NCI-H146 (cell line): Measurements from ENCODE around the gene PRKAR1B.

Experiments
- DNase-seq: peaks from one replicate; lab custom pipeline; 2025; lab: John Stamatoyannopoulos, UW

Gene PRKAR1B

GRCh38 chr7:721619-722248 is 5.3 kb downstream of the PRKAR1B start:
- DNase-seq = no peak

- no peak for DNase-seq
These were observed 10.4 kb downstream of the PRKAR1B start for GRCh38 chr7:716636-717035.

- peak; percentile 12 for DNase-seq
These were observed 10.9 kb downstream of the PRKAR1B start for GRCh38 chr7:716222-716621.

GRCh38 chr7:714251-714671 is 12.8 kb downstream of the PRKAR1B start:
- DNase-seq = no peak

GRCh38 chr7:713488-714230 is 13.4 kb downstream of the PRKAR1B start:
- peak; percentile 34 for DNase-seq

GRCh38 chr7:713139-713457 is 14.0 kb downstream of the PRKAR1B start:
- DNase-seq = no peak

GRCh38 chr7:712381-713138 is 14.5 kb downstream of the PRKAR1B start:
- peak; percentile 28 for DNase-seq

- DNase-seq = peak; percentile 21
These were observed 15.1 kb downstream of the PRKAR1B start for GRCh38 chr7:711922-712380.

- DNase-seq = no peak
These were observed 15.8 kb downstream of the PRKAR1B start for GRCh38 chr7:711093-711921.

- no peak for DNase-seq
These were observed 16.9 kb downstream of the PRKAR1B start for GRCh38 chr7:710161-710560.

GRCh38 chr7:707296-708000 is 19.6 kb downstream of the PRKAR1B start:
- DNase-seq = no peak

GRCh38 chr7:706721-707120 is 20.4 kb downstream of the PRKAR1B start:
- no peak for DNase-seq

GRCh38 chr7:703049-703448 is 24.0 kb downstream of the PRKAR1B start:
- DNase-seq = no peak

GRCh38 chr7:701086-701671 is 25.9 kb downstream of the PRKAR1B start:
- no peak for DNase-seq

GRCh38 chr7:699476-700170 is 27.5 kb downstream of the PRKAR1B start:
- no peak for DNase-seq

- DNase-seq = no peak
These were observed 28.3 kb downstream of the PRKAR1B start for GRCh38 chr7:698515-699475.

- DNase-seq = no peak
These were observed 30.1 kb downstream of the PRKAR1B start for GRCh38 chr7:696812-697551.

GRCh38 chr7:696426-696811 is 30.7 kb downstream of the PRKAR1B start:
- no peak for DNase-seq

GRCh38 chr7:693280-693679 is 33.8 kb downstream of the PRKAR1B start:
- DNase-seq = no peak
